Bronchial epithelial cell (primary cell): ENCODE results near the gene NR6A1. TPM values are rescaled to one million over a fixed set of nuclear protein-coding genes. Genes with fewer than 3 reads are reported as not detected.

Experiments used
- DNase-seq: peaks from one replicate; pipeline ENCODE4 v3.0.0-alpha.2; 2010; ENCODE audit warnings: low read depth
- FAIRE-seq: peaks from 2 replicates; lab custom pipeline; 2011; peaks lifted over from hg19 to GRCh38; lab: Jason Lieb, UNC
- H3K27me3 ChIP-seq: 2 replicates; pipeline ENCODE4 v1.5.1; 2011; ENCODE audit warnings: low read length; ENCODE audit not compliant: control insufficient read depth, insufficient read depth
- H3K36me3 ChIP-seq: 2 replicates; pipeline ENCODE4 v1.5.1; 2011; ENCODE audit warnings: low read length; ENCODE audit not compliant: control insufficient read depth, insufficient read depth
- H3K4me3 ChIP-seq: 2 replicates; pipeline ENCODE4 v1.5.1; 2011; ENCODE audit warnings: mild to moderate bottlenecking, low read depth, low read length, control low read depth
- CTCF ChIP-seq: IDR thresholded peaks from 2 replicates; pipeline ENCODE4 v1.5.1; 2011; ENCODE audit warnings: mild to moderate bottlenecking, moderate library complexity, low read length, control low read depth, inconsistent platforms; ENCODE audit not compliant: insufficient read depth, severe bottlenecking
- total RNA-seq: library from RNA; depleted of rRNA; stranded (reverse); fragments of >200 nt; gene quantifications from 2 replicates; pipeline ENCODE4 v1.2.1, GENCODE V29; 2014

NR6A1 gene
- total RNA-seq, 1 donor from 2014 or later: 2.9 TPM

GRCh38 chr9:124475868-124476690, 295.0 kb downstream of the NR6A1 start:
- Histone ChIP-seq H3K27me3 (peaks cover 20% of the 10 kb centered on the region), H3K36me3 (no peaks in the 10 kb centered on the region), H3K4me3 (no peak overlapping the region)
- TF ChIP-seq CTCF: no peak
- FAIRE-seq (no peak), DNase-seq (no peak)

GRCh38 chr9:124475158-124475867, 295.8 kb downstream of the NR6A1 start:
- H3K27me3 ChIP-seq: peaks cover 20% of the 10 kb centered on the region
- FAIRE-seq: no peak

GRCh38 chr9:124474151-124474550, 297.0 kb downstream of the NR6A1 start:
- Histone ChIP-seq H3K27me3 (peaks cover 20% of the 10 kb centered on the region), H3K36me3 (no peaks in the 10 kb centered on the region), H3K4me3 (no peak overlapping the region)
- no peak for TF ChIP-seq CTCF
- FAIRE-seq: no peak
- no peak for DNase-seq

More at GRCh38 chr9:124475158-124475867, 295.8 kb downstream of the NR6A1 start:
- no peak overlapping the region for H3K4me3 ChIP-seq
- H3K36me3 ChIP-seq: no peaks in the 10 kb centered on the region
- TF ChIP-seq CTCF: no peak
- DNase-seq: no peak

- TF ChIP-seq CTCF: no peak
- peak; percentile 40 for FAIRE-seq
Observed at GRCh38 chr9:124473310-124473709, 297.8 kb downstream of the NR6A1 start.

GRCh38 chr9:124472770-124473169, 298.3 kb downstream of the NR6A1 start:
- TF ChIP-seq CTCF: no peak
- Histone ChIP-seq H3K4me3 (no peak overlapping the region), H3K36me3 (no peaks in the 10 kb centered on the region), H3K27me3 (peaks cover 8% of the 10 kb centered on the region)
- FAIRE-seq: no peak
- DNase-seq: no peak

More at GRCh38 chr9:124473310-124473709, 297.8 kb downstream of the NR6A1 start:
- no peak for DNase-seq
- H3K36me3 ChIP-seq: no peaks in the 10 kb centered on the region
- H3K27me3 ChIP-seq: peaks cover 12% of the 10 kb centered on the region
- H3K4me3 ChIP-seq: no peak overlapping the region
